ENCODE measurements around the gene IP6K3. TPM values are rescaled to one million over a fixed set of nuclear protein-coding genes. Genes with fewer than 3 reads are reported as not detected.

IP6K3 gene
- total RNA-seq, 2 donors from 2014 or later = 2.5 to 3.1 TPM

DNA sequence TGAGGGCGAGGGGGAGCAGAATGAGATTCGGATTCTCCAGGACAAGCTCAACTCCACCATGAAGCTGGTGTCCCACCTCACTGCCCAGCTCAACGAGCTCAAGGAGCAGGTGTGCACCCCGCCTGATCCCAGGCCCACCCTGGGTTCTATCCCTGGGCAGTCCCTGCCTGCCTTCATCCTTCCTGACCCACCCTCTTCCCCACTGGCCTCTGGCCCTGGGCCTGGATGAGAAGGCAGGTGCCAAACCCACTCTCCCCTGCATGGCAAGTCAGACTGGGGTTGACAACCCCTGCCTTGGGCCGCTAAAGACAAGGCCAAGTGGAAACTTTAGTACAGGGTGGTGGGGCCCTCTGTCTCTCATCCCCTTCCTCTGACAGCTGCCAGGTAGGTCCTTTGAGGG, 51.7 kb downstream of the IP6K3 start:
- H3K4me1 ChIP-seq (replicated peaks) = peaks cover 15% of the 10 kb centered on the region
- 87% methylated on average over 5 of the region's 5 CpGs for WGBS
- no peak overlapping the region for H3K4me3 ChIP-seq
- TF ChIP-seq POLR2AphosphoS5 (IDR thresholded peaks at IDR 0.05) (no peak), POLR2A (IDR thresholded peaks at IDR 0.05) (no peak)
- TF ChIP-seq, protein P1, sequence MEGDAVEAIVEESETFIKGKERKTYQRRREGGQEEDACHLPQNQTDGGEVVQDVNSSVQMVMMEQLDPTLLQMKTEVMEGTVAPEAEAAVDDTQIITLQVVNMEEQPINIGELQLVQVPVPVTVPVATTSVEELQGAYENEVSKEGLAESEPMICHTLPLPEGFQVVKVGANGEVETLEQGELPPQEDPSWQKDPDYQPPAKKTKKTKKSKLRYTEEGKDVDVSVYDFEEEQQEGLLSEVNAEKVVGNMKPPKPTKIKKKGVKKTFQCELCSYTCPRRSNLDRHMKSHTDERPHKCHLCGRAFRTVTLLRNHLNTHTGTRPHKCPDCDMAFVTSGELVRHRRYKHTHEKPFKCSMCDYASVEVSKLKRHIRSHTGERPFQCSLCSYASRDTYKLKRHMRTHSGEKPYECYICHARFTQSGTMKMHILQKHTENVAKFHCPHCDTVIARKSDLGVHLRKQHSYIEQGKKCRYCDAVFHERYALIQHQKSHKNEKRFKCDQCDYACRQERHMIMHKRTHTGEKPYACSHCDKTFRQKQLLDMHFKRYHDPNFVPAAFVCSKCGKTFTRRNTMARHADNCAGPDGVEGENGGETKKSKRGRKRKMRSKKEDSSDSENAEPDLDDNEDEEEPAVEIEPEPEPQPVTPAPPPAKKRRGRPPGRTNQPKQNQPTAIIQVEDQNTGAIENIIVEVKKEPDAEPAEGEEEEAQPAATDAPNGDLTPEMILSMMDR (IDR thresholded peaks at IDR 0.05) = no peak
- no peak overlapping the region for H3K27ac ChIP-seq
- intact Hi-C loops (cut with DNase I) = loop anchor here (5.0 kb wide), 1 partner anchor 108 kb away; no protein-coding TSS in a partner anchor
- H3K36me3 ChIP-seq = no peaks in the 10 kb centered on the region
- no peaks in the 10 kb centered on the region for H3K27me3 ChIP-seq (replicated peaks; ENCODE audit: insufficient read depth)
- DNase-seq (ENCODE audit: low spot score) = no peak
- no peaks in the 10 kb centered on the region for H3K9me3 ChIP-seq

DNA sequence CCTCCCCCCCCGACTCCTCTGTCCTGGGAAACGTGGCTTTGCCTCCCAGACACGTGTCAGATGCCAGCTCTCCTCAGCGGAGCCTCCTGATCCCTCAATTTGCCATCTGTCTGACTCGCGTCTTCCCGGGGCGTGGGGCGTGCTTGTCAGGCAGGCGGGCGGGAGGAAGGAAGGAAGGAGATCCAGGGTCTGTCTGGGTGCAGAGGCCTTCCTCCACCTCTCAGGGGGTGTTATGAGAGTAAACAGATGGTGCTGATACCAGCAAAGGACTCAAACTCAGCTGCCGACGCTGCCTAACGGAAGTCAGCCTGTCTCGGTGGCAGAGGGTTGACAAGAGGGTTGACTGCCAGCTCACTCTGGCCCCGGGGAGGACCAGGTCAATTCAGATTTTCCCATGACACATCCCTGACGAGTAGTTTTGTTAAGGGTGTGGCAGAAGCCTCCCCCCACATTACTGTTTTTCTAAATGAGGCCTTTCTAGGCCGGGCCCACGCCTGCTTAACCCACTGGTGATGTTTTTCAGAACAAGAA, 52.2 kb downstream of the IP6K3 start:
- H3K4me3 ChIP-seq = no peak overlapping the region
- WGBS = 69% methylated on average over 19 of the region's 19 CpGs
- TF ChIP-seq POLR2AphosphoS5 (IDR thresholded peaks at IDR 0.05) = no peak
- no peak for TF ChIP-seq POLR2A (IDR thresholded peaks at IDR 0.05)
- TF ChIP-seq, protein P1 (IDR thresholded peaks at IDR 0.05) = no peak
- no peaks in the 10 kb centered on the region for H3K36me3 ChIP-seq
- H3K27me3 ChIP-seq (replicated peaks; ENCODE audit: insufficient read depth) = no peaks in the 10 kb centered on the region
- intact Hi-C loops (cut with DNase I) = no loop called here
- peaks cover 15% of the 10 kb centered on the region for H3K4me1 ChIP-seq (replicated peaks)
- H3K9me3 ChIP-seq = no peaks in the 10 kb centered on the region
- H3K27ac ChIP-seq = no peak overlapping the region
- no peak for DNase-seq (ENCODE audit: low spot score)

DNA sequence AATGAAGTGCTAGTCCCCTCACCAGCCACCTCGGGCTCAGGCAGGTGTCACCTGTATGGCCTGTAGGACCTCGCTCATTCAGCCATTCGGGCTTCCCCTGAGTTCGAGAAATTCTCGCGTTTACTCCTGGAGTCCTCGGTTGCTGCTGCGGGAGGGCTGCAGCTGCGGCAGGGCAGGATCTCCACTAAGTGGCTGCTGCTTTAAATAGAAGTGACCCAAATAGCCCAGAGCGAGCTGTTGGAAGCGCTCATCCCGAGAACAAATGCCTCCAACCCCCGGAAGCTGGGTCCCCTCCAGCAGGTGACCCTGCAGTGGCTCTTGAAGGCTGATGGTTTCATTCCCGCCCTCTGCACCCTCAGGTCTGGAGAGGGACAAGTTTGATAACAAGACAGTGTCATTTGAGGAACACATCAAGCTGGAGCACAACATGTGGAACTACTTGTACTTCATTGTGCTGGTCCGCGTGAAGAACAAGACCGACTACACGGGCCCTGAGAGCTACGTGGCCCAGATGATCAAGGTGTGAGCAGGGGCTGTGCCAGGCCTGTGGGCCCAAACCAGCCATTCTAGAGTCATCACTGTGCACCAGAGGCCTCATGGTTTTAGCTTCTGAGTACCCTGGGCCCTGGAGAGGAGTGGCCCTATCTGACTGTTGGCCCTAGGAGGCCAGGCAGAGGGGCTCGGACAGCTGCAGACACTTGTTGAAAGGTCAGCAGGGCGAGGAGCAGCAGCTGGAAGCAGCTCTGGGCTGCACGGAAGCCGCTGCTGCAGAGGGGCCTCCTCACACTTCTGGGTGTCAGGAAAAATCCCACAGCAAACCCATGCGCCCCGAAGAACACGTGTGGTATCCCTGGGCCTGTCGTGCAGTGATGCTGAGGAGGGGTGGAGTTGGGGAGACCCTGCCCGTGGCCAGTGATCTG, 53.3 kb downstream of the IP6K3 start:
- no peak for TF ChIP-seq POLR2A (IDR thresholded peaks at IDR 0.05)
- TF ChIP-seq, protein P1 (IDR thresholded peaks at IDR 0.05) = no peak
- TF ChIP-seq POLR2AphosphoS5 (IDR thresholded peaks at IDR 0.05) = no peak
- H3K36me3 ChIP-seq = peaks cover 0 to 6% of the 10 kb centered on the region in 2 donors

DNA sequence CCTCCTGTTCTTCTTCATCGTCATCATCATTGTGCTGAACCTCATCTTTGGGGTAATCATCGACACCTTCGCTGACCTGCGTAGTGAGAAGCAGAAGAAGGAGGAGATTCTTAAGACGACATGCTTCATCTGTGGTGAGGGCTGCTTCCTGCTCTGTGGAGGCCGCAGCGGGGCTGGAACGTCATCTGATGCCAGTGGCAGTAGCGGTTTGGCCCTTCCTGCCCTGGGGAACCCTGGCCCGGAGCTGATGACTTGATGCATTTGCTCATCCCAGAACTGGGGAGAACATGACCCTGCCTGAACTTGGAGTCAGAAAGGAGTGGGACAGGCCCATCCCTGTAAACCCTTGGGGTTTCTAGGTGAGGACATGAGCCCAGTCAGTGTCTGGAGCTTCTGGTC, 53.9 kb downstream of the IP6K3 start:
- no peaks in the 10 kb centered on the region for H3K27me3 ChIP-seq (replicated peaks; ENCODE audit: insufficient read depth)
- H3K4me3 ChIP-seq = no peak overlapping the region
- 80% methylated on average over 10 of the region's 10 CpGs for WGBS
- no peak for DNase-seq (ENCODE audit: low spot score)
- H3K9me3 ChIP-seq = no peaks in the 10 kb centered on the region
- H3K27ac ChIP-seq = no peak overlapping the region
- peaks cover 15% of the 10 kb centered on the region for H3K4me1 ChIP-seq (replicated peaks)
- intact Hi-C loops (cut with DNase I) = no loop called here
- TF ChIP-seq, protein P1 (IDR thresholded peaks at IDR 0.05) = no peak
- TF ChIP-seq POLR2A (IDR thresholded peaks at IDR 0.05) (no peak), POLR2AphosphoS5 (IDR thresholded peaks at IDR 0.05) (no peak)
- peaks cover 0 to 13% of the 10 kb centered on the region in 2 donors for H3K36me3 ChIP-seq

More for the DNA sequence above, 53.3 kb downstream of the IP6K3 start:
- Histone ChIP-seq H3K27ac (no peak overlapping the region), H3K27me3 (replicated peaks; ENCODE audit: insufficient read depth) (no peaks in the 10 kb centered on the region), H3K9me3 (no peaks in the 10 kb centered on the region), H3K4me3 (no peak overlapping the region), H3K4me1 (replicated peaks) (peaks cover 15% of the 10 kb centered on the region)
- WGBS = 80% methylated on average over 28 of the region's 28 CpGs
- intact Hi-C loops (cut with DNase I) = no loop called here
- DNase-seq (ENCODE audit: low spot score) = no peak
